Transverse colon (tissue), 4 donors: ENCODE data around the gene ARHGAP8.

Experiments
- CTCF ChIP-seq, 5 experiments: fragments of 200-600 bp in 3 of 5; fragments of 450-650 bp in 2 of 5; sonication (generic) in 3 of 5; IDR thresholded peaks; 1 replicate in 2 of 5; 2 replicates in 3 of 5; pipeline ENCODE4 v1.5.1; 2016 to 2017; ENCODE audit warnings: antibody characterized with exemption in 5 of 5, inconsistent platforms in 3 of 5, mild to moderate bottlenecking in 2 of 5, moderate library complexity in 1 of 5
- EP300 ChIP-seq: sonication (generic); formaldehyde crosslinking; IDR thresholded peaks from one replicate; pipeline ENCODE4 v1.6.1; 2017; ENCODE audit warnings: antibody characterized with exemption, low read depth
- POLR2A ChIP-seq: fragments of 450-650 bp; IDR thresholded peaks from one replicate; pipeline ENCODE4 v1.6.1; 2016; ENCODE audit warnings: antibody characterized with exemption, mild to moderate bottlenecking, moderate library complexity
- POLR2AphosphoS5 ChIP-seq, 3 donors: sonication (generic); formaldehyde crosslinking; IDR thresholded peaks; one replicate each; pipeline ENCODE4 v1.6.1; 2016; ENCODE audit warnings: antibody characterized with exemption in 3 of 3

DNA sequence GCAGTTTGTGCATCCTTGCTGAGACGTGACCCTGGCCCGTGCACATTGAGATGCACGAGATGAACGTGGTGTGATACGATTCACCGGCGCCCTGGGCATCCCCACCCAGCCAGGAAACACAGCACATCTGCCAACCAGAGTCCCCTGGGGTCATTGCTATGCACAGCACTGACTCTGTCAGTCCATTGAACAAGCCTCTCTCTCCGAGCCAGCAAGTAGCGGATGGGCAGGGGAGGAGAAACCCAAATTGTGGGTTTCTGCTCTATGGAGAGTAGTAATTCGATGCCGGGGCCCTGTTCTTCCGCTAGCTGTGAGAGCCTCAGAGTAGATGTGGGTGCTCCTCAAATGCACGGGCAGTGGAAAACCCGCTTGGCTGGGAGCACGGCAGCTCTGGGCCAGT, 85.1 kb downstream of the ARHGAP8 start:
- TF ChIP-seq CTCF (IDR thresholded peaks at IDR 0.05) (no peak), POLR2AphosphoS5 (IDR thresholded peaks at IDR 0.05) (no peak), EP300 (no peak), POLR2A (no peak)
